ENCODE data around the gene CTU2.

The CTU2 gene

DNA sequence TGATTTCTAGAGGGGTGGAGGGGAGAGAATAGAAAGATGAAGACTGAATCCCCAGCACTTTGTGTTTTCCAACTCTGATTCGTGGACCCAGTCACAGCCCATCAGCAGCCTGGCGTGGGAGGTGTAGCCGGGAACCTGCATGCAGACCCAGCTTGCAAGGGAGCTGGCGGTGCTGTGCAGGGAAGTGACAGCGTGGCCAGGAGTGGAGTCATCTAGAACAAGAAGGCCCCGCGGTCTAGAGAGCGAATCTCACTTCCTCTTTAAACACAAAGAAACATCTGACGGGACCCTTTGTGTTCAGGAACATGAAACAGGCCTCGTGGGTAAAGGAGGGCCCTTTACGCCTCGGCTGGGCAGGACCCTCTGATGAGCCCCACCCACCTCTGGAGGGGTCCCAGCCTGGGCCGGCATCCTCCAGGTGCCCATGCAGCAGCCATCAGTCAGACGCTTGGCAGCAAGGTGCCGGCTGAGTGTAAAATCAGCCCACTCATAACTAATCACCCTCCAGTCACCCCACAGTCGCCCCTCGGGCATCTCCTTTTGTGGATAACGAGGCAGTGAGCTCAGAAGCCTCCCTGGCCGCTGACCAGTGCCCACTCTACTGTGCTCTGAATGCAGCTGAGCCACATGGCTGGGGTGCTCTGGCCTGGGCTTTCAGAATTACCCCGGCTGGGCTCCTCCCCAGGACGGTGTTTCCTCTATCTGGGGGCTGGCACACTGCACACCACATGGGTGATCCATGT lies 24.4 kb upstream of the CTU2 start:
- no peak for DNase-seq

DNA sequence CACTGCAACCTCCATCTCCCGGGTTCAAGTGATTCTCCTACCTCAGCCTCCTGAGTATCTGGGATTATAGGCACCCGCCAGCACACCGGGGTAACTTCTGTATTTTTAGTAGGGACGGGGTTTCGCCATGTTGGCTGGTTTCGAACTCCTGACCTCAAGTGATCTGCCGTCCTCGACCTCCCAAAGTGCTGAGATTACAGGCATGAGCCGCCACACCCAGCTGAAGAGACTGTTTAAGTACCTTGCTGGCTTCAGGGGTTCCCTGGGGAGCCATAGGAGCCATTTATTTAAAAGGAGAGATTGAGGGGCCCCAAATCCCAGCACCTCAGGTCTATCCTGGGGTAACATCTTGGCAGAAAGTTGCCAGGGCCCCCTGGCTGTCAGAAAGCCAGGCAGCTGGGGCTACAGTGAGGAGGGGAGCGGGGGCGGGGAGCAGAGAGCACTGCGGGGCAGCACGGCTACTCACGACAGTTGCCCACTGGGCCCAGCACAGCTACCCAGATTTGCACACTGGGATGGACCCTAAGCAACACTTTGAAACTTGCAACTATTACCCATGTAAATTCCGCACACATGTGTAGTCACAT lies 21.6 kb upstream of the CTU2 start:
- no peak for DNase-seq

DNA sequence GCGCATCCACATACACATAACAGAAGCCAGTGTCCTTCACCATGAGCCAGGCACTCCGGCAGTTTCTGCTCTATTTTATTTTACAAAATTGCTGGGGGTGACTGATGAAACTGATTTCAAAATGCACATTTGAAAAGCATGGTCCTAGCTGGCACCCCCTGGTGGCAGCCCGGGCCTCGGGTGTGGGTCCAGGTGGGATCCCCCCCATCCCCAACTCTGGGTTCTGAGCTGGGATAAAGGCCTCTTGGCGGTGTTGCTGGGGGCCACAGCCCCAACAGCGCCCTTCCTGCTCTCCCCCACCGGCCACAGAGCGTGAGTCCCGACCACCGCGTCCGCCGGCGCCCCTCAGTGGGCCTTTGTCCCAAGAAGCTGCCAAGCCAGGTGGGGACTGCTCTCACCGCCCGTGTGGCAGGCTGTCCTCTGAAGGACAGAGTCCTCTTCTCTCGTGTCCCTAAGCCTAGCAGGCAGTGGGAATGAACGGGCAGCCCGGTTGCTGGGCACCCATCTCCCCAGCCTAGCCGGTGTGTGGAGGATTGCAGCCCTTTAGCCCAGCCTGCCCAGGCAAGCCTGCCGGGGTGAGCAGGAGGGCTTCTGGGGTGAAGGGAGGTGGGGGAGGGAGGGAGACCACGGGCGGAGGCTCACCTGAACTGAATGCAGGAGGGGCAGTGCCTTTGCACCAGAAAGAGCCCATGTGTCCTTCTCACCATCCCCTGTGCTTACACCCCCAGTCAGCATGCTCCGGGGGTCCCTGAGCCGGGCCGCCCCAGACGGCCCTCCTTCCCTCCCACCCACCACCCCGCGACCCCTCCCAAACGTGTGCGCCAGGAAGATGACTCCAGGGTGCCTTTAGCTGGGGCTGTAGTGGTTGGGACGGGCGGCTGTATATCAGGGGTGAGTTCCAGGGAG lies 20.9 kb upstream of the CTU2 start:
- DNase-seq = peak; percentile 36

DNA sequence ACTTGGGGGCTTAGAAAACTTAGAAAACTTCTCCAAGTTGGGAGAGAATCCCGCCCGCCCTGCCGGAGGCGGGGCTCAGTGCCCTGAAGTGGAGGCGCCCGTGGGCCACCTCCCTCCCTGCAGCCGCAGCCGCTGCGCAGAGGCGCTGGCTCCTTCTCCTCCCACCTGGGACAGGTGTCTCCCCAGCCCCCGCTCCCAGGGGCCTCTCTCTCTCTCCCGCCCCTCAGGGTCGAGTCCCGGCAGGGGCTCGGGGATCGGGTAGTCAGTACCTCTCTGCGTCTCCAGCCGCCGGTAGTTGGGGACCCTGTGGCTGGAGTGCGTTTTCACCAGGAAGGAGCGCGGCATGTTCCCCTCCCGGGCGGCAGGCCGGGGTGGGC lies 20.3 kb upstream of the CTU2 start:
- peak; percentile 76 for DNase-seq

DNA sequence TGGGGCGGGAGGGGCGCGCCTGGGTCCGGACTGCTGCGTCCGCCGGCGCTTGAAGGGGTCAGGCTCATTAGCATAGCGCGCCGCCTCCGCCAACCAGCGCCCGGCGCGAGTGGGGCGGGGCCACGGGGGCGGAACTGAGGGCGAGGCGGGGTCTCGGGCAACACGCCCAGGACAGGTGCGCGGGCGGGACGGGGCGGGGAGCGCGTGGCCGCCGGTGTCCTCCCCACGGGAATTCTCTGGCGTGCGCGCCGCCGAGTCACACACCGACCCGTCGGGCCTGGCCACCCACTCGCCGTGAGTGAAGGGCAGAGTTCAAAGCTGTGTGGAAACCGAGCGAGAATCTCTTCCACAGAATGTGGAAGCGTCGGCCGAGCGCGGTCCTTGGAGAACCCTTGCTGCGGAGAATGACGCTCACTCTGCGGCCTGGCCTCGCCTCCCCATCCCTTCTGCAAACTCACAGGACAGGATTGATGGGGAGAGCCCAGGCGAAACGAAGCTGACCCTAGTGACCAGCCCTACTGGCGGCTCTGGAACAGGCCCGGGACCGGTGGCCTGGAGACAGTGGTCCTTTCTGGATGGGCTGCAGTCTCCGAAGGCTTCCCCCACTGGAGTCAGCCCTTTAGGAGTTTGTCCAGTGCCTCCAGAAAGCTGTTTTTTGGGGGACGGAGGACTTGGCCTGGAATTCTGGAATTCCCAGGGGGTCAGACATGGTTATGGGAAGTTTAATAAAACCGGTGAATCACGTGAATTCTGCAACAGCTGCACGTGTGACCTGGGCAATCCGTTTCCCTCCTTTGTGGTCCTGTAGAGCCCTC lies 19.7 kb upstream of the CTU2 start, which contains the start of gene SNAI3:
SNAI3 (minus strand) TSS at position 69 of the 815 bp plus-strand sequence. CDS start 101 bp downstream, outside the sequence.
- peak; percentile 80 for DNase-seq

DNA sequence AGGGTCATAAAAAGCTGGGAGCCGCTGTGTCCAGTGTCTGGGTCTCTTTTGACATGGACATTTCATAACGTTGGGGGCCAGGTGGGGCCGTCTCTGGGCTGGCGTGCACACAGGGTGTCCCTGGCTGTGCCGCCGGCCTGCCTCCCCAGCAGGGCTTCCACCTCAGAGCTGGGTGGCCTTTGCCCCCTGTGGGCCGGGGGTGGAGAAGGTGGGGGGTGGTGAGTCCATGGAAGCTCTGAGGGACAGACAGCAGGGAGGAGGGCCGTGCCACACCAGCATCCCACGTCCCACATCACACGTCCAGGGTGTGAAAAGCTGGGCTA lies 19.1 kb upstream of the CTU2 start:
- no peak for DNase-seq

DNA sequence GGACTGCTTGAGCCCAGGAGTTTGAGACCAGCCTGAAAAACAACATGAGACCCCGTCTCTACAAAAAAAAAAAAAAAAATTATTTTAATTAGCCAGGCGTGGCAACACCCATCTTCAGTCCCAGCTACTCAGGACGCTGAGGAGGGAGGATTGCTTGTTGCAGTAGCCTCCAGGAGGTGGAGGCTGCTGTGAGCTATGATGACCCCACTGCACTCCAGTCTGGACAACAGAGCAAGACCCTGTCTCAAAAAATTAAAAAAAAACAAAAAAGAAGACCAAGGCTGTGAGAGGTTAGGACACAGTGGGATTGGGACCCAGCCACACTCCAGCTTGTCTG lies 18.7 kb upstream of the CTU2 start:
- no peak for DNase-seq

DNA sequence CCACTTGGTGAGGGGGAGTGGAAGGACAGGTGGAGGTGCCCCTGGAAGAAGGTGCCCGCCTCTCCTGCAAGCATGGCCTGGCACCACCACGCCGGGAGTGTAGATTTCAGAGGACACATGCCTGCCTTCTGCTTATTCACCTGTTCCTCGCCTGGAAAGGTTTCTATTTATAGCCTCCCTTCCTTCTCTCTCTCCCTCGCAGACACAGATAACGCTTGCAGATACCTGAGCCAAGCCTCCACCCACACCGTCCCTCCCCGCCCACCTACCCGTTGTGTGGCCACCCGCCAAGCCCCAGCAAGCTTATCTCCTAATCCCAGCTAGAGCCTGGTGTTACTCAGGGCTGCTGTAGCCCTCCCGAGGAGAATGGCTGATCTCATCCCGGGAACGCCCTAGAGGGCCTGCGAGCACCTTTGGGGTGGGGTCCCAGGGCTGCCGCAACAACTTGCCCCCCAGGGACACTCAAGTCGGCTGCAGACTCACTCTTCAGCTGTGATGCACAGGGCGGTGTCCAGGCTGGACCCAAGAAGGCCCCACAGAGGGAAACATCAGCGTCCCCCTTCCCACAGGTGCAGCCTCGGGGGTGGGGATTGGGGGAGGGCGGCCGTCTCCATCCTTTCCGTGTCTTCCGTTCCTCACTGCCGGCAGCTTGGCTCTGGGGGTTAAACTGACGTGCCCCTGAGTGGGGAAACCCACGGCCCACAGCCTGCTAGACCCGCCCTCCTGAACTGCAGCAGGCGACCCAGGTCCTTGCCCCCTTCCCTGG lies 18.1 kb upstream of the CTU2 start:
- no peak for DNase-seq

DNA sequence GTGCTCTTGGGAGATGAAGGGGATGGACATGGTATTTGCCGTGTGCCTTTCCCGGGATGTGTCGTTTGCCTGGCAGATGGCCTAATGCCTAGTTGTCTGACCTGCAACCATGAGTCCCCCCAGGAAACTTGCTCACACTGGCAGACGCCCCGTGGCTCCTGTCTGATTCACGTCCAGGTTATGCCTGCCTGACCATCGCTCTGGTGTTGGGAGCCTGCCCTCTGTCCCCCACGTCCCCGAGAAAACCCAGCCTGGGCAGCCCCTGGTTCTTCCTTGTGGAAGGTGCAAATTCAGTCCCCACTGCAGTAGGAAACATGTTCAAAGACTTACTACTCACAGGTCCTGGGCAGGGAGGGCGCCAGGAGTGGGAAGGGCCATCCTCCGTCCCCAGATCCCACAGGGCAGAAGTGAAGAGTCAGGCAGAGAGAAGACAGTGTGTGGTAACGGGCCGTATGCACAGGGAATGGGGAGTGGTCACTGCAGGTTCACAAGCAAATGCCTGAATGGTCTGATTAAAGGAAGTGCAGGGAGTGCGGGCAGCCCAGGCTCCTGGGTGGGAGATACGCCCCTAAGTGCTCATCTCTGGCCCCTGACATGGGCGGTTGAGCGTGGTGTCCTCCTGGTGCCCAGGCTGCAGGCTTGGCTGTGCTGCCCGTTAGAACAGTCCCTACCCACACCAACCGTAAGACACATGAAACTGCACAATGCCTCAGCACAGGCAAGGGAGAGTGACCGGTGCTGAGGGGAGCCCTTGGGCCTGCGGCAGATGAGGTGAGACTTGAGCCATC lies 15.8 kb upstream of the CTU2 start:
- DNase-seq = no peak

DNA sequence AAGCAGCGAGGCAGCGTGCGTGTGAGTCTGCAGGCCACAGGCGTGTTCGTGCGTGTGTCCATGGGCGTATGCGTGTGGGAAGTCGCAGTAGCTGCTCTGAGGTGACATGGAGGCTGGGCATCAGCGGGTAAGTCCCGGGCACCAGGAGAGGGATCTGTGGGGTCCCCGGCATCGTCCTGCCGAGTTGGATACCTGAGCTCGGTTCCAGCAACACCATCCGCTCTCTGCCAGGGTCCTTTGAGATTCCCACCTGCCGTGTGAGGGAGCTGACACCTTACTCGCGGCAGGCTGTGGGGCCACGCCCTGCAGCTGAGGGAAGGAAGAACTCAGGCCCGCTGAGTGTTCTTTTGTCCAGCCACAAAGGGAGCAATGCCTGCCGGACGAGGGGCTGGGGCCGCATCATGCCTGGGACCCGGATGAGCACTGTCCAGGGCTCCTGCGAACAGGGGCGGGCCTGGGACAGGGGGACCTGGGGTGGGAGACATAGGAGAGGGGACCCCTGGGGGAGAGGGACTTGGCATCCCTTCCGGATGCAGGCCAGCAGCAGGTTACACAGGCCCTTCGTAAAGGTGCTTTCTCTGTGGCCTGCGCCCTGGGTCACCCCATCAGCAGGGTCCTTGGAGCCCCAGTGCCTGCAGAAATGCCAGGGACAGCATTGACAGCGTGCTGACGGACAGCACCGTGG lies 15.0 kb upstream of the CTU2 start:
- DNase-seq = no peak

DNA sequence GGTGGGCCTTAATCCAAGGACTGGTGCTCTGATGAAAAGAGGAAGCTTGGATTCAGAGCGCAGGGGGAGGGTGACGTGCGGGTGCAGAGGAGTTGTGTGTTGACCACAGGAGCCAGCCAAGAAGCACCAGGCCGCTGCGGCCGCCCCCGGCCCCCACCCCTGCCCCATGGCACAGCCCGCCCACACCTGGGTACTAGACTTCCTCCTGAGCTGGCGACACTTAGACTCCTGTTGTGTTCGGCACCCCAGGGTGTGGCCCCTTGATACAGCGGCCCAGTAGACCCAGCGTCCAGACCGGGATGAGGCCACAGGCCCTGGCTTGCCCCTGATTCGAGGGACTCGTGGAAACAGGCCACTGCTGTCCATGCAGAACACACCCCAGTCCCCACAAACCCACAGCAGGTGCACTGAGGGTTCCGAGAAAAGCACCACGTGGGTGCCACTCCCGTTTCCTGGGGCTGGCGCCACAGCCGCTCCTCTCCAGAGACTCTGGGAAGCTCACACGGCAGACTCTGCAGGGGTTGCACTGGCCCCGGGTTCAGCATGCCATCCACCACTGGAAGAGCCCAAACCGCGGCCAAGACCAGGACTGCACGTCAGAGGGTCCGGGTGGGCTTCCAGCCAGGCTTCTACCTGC lies 14.3 kb upstream of the CTU2 start:
- DNase-seq = no peak

DNA sequence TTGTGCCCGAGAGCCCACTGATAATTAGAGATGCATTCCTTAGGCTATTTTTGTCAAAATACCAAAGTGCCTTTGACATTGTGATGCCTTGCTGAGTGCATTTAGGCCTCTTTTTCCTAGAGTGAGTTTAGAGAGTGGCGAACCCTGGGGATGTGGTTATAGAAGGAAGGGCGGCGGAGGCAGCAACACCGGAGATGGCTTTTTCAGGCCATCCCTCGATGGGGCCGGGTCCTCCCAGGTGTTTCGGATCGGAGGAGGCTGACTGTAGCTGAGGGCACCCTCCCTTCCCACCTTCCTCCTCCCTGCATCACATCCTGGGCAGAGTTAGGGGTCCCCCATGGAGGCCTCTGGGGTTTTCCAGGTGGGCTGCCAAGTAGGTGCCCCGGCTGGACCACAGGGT lies 13.4 kb upstream of the CTU2 start:
- DNase-seq = no peak

DNA sequence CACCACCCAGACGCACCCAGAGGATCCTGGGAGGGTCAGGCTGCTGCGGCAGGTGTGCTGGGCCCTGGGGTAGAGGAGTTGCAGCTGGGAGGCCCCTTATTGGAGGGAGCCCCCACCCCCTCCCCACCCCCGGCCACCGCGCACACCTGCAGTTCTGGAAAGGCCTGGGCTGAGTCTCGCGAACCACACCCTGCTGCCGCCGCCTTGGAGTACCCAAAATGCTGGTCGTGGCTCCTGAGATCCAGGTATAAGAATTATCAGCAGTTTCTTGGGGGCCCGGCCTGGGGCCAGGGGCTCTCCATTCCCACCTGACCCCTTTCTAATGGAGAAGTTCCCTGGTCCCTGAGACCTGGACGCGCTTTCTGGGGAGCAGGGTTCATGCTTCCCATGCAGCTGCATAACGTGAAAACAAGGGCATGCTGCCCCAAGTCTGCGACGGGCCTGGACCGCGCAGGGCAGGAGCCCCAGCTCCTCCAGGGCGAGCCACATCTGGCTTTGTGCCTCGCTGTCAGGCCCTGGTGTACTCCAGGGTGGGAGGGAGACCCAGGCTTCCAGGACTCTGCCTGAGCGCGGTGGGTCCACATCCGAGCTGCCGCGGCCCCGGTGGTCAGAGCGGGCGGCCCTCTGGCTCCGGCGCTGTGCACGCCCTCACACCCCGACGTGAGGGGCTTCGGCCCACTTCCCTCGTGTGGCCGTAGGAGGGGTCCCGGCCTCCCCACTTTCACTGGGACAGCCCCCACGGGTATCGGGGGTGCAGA lies 12.7 kb upstream of the CTU2 start:
- DNase-seq = no peak

DNA sequence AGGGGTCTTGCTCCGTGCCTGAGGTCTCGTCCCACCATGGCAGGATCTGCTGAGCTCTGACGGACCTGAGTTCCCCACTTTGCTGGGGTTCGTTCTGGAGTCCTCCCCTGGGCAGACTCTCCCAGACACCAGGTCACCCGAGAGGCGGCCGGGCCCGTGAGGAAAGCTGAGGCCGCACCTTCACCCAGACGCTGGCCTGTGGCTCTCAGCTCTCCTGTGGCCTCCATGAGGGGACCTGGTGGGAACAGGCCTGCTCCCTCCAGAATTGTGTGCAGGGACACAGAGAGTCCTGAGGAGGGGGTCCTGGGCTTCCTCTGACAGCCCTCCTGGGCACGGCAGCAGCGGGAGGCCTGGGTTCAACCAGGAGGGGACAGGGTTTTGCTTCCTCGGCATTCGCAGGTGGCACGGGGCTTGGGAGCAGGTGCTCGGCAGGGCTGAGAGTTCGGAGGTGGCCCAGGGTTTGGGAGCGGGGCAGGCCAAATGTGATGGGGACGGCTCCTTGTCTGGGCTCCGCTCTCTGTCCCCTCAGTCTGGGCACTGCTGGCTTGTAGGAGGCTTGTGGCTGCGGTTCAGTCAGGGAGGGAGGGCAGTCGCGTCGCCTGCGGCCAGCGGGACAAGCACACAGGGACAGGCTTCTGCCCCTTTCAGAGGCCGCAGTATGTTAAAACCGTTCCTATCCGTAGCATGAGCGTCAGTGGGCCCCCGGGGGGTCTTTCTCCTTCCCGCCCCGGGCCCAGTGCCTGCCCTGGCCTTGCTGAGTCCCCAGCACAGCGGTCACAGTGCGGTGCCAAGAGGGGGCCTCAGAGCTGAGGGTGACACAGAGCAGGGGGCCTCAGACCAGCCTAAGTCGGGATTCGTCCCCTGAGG lies 11.8 kb upstream of the CTU2 start:
- no peak for DNase-seq

DNA sequence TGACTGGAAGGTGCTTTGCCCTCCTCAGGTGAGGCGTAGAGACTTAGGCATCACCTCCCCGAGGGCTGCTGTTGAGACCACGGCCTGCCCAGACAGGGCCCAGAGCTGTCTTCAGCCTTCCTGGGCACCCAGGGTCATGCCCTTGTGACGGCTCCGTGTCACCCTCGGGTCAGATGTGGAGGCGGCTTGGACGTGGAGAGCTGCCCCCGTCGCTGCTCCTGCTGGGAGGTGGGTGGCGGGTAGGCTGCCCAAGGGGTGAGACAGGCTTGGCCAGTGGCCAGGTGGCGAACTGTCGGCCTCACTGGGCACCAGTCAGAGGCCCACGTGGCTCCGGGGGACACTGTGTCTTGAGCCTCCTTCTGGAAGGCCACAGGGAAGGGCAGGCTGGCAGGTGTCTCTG lies 11.1 kb upstream of the CTU2 start:
- no peak for DNase-seq

DNA sequence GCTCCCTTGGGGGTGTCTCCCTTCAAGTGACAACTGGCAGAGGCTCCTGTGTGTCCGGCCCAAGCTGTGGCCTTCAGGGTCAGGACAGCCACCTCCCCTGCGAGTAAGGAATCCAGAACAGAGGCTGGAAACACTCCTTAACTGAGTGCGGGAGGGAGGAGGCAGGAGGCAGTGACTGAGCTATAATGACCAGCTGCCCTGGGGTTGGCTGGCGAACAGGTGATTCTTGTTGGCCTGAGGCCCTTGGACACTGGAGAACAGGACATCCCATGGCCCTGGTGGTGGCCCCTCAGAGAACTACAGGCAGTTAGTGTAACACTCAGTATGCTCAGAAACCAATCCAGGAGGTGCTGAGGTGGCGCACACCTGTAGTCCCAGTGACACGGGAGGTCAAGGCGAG lies 10.6 kb upstream of the CTU2 start:
- no peak for DNase-seq

DNA sequence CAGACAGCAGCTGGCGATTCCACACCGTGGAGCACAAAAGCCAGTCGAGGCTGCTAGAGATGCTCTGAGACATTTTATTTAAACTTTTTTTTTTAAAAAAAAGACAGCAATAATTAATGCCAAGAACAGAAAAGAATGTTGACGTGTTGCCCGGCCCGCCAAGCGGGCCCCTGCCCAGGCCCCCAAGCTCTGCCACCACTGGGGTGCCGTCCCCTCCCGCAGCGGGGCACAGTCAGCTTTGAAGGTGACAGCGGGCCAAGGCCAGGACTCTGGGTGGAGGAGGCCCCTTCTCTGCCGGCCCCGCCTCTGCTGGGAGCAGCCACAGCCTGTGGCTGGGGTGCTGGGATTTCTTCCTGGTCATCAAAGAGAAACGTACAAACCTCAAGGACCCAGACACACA lies 9.9 kb upstream of the CTU2 start:
- no peak for DNase-seq

DNA sequence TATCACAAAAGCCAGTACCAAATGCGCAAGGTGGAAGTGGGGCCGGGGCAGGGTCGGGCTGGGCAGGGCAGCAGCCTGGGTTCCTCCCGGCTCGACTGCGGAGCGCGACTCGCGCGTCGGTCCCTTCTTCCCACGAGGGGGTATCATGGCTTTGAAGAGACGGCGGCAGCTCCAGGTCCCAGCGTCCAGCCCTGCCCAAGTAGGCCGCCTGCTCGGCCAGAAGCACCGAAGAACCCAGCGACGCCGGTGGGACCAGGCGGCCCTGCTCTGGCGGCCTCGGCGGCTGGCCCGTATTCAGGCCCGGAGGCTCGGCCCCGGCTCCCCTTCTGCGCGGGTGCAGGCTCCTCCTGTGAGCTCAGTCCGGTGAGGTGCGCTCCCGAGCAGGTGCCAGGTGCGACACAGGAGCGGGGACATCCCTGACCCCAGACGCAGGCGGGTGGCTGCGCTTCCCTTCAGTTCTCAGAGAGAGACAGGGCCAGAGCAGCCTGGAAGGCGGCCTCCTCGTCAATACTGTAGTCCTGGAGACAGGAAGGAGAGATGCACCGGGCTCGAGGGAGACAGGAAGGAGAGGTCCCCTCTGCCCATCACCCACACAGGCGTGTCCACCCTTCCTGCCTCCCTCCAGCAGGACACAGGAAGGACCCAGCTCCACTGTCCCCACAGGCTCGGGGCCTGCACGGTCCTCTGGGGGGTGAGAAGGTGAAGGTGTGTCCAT lies 9.0 kb upstream of the CTU2 start:
- DNase-seq = no peak
